HG02943 (cell line): Measurements from ENCODE around the gene GCKR.
"Not testable (repeated sequence)": the region's sequence is repeated elsewhere in the genome, so short reads cannot be mapped to it uniquely, and the experiment has no call there.

ENCODE experiments used
- ATAC-seq: cut with Tn5 transposase; IDR thresholded peaks from one replicate; pipeline ENCODE4 v1.9.1; 2021; ENCODE audit warnings: mild to moderate bottlenecking, low read depth, moderate library complexity; ENCODE audit not compliant: unreplicated experiment

GCKR gene

GRCh38 chr2:27507293-27507692 lies 10.7 kb downstream of the GCKR start:
- ATAC-seq = no peak

- ATAC-seq = no peak
These were observed 12.7 kb downstream of the GCKR start for GRCh38 chr2:27509326-27509725.

GRCh38 chr2:27518113-27518781 lies 21.6 kb downstream of the GCKR start:
- no peak for ATAC-seq

GRCh38 chr2:27518782-27519113 lies 22.1 kb downstream of the GCKR start:
- ATAC-seq = no peak

DNA sequence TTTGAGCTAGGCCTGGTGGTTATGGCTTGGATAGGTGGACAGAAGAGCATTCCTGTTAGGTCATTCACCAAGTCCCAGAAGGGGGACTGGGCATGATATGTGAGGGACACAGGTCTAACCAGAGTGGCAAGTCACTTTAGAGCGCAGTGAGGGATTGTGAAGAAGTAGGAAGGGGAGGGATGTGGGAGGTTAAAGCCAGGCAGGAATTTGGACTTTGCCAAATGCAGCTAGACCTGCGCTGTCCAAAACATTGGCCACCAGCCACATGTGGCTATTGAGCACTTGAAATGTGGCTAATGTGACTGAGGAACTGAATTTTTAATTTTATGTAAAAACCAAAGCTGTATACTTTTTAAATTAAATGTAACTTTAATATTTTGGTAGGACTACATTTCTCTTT lies 23.7 kb downstream of the GCKR start:
- no peak for ATAC-seq

DNA sequence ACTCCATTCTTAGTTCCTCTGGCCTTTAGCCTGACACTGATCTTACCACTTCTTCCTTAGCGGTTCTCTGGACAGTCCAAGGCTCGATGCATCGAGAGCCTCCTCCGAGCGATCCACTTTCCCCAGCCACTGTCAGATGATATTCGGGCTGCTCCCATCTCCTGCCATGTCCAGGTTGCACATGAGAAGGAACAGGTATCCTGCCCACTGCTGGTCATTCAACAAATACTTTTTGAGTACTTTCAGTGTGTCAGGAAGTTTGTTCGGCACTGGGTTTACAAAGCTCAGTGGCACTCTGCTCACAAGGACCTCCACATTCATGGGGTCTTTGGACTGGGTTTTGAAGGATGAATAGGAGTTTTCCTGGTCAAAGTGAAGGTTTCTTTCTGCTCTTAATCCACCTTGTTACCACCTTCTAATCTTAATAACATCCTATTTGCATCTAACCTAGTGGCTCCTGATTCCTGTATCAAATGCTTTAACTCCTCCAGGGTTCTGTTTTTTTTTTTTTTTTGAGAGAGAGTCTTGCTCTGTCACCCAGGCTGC lies 25.8 kb downstream of the GCKR start:
- no peak for ATAC-seq

DNA sequence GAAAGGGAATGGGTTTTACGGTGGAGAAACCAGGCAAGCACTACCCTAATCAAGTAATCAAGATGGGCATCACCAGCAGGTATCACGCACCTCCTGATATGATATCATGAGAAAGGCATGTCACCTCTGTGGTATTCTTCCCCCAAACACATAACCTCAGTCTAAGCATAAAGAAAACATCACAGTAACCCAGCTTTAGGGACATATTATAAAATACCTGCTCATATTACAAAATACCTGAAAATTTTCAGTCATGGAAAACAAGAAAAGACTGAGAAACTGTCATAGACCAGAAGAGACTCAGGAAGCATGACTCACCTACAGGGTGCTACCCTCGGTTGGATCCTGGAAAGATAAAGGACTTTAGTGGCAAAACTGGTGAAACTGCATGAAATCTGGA lies 30.5 kb downstream of the GCKR start:
- no peak for ATAC-seq

- no peak for ATAC-seq
These were observed 35.3 kb downstream of the GCKR start for GRCh38 chr2:27531983-27532382.

DNA sequence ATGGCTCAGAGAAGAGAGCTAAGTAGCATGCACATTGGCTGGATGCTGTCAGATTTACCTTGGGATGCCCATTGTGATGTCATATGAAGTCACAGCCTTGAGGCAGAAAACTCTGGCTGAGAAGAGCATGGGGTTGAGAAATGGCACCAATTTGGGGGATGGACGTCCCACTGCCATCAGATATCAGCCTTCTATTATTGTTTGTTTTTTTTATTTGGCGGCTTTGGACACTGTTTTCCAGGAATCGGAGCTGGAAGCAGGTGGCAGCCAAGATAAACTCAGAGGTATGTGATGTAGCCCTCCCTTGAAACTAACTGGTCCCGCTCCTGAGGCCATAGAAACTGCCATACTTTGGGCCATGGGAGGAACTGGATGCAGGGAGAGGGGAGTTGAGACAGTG lies 40.6 kb downstream of the GCKR start:
- no peak for ATAC-seq

- not testable (repeated sequence) for ATAC-seq
These were observed 42.3 kb downstream of the GCKR start for GRCh38 chr2:27538839-27539450.

- ATAC-seq = not testable (repeated sequence)
These were observed 43.0 kb downstream of the GCKR start for GRCh38 chr2:27539649-27540048.

- ATAC-seq = no peak
These were observed 47.6 kb downstream of the GCKR start for GRCh38 chr2:27544143-27544821.

DNA sequence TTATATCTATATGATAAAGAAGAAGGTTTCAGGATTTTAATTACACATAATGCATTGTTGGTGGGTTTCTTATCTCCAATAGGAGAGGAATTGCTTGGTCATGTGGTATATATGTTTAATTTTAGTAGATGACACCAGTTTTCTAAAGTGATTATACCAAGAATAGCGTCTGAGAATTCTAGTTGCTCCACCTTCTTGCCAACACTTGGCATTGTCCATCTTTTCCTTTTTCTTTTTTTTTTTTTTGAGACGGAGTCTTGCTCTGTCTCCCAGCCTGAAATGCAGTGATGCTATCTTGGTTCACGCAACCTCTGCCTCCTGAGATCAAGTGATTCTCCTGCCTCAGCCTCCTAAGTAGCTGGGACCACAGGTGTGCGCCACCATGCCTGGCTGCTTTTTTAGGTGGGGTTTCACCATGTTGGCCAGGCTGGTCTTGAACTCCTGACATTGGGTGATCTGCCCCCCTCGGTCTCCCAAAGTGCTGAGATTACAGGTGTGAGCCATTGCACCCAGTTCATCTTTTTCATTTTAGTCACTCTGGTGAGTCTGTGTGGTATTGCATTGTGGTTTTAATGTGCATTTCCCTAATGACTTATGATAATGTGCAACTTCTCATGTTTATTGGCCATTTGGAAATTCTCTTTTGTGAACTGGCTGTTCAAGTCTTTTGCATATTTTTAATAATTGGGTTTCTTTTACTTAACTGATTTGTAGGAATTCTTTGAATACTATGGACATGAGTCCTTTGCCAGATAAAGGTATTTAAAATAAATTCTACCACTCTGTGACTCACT lies 48.9 kb downstream of the GCKR start:
- ATAC-seq = no peak

DNA sequence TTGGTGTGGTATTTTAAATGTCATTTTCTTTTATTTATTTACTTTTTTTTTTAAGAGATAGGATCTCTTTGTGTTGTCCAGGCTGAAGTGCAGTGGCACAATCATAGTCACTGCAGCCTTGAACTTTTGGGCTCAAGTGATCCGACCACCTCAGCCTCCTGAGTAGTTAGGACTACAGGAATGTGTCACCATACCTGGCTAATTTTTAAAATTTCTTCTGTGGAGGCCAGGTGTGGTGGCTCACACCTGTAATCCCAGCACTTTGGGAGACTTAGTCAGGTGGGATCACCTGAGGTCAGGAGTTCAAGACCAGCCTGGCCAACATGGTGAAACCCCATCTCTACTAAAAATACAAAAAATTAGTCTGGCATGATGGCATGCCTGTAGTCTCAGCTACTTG lies 52.7 kb downstream of the GCKR start:
- ATAC-seq = no peak

DNA sequence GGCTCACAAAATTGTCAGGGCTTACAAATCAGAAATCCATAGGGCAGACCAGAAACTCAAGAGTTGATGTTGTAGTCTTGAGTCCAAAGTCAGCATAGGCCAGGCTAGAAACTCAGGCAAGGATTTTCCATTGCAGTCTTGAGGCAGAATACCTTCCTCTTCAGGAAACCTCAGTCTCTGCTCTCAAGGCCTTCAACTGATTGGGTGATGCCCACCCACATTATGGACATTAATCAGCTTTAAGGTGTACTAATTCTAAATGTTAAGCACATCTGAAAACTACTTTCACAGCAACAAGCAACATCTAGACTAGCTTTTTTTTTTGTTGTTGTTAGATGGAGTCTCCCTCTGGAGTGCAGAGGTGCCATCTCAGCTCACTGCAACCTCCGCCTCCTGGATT lies 54.9 kb downstream of the GCKR start:
- ATAC-seq = no peak

- no peak for ATAC-seq
These were observed 56.3 kb downstream of the GCKR start for GRCh38 chr2:27552941-27553340.

DNA sequence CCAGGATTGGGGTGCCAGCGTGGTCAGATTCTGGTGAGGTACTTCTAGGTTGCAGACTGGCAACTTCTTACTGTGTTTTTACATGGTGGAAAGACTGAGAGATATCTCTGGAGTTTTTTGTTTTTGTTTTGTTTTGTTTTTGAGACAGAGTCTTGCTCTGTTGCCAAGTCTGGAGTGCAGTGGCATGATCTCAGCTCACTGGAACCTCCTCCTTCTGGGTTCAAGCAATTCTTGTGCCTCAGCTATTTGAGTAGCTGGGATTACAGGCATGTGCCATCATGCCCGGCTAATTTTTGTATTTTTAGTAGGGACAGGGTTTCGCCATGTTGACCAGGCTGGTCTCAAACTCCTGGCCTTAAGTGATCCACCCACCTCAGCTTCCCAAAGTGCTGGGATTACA lies 57.8 kb downstream of the GCKR start:
- not testable (repeated sequence) for ATAC-seq

- no peak for ATAC-seq
These were observed 62.6 kb downstream of the GCKR start for GRCh38 chr2:27559228-27559627.

GRCh38 chr2:27561060-27561459 lies 64.4 kb downstream of the GCKR start:
- no peak for ATAC-seq

DNA sequence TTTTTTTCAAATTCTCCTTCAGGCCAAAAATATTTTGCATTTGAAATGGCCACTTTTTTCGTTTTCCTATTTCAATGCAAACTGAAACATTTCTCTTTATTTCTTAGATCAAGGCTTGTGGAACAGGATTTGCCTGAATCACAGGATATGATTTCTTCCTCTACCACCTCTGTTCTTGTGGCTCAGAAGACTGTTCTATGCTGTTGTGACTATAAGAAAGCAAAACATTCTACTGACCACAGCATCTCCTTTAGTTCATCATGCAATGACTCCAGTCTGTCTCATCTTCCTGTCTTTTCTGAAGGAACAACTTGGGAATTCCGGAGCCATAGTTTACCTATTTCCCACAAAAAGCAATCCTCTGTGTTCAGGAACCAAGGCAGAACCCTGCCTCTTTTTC lies 70.0 kb downstream of the GCKR start:
- ATAC-seq = no peak

DNA sequence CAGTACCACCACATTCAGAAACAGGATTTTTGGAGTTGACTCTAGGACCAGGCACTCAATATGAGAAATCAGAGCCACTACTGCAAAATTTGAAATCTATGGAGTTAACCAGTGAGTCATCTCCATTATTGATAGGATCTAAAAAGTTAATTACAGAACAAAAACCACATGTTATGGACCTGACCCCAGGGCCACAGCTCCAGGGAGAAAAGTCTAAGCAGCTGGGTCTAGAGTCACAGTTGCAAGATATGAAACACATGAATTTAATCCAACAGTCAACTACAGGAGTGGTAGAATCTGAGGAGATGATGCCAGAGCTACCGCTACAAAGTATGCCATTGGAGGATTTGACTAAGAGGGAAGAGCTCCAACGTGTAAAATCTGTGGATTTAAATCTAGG lies 72.8 kb downstream of the GCKR start:
- ATAC-seq = no peak
